Measurements from ENCODE around the gene TRIM37. TPM values are rescaled to one million over a fixed set of nuclear protein-coding genes. Genes with fewer than 3 reads are reported as not detected.

The TRIM37 gene
- total and polyA plus RNA-seq, 2 of the 8 experiments (the other 6 are each of a cell fraction or from before 2014, with no cell fraction given), result 38.2 to 57.0 TPM

DNA sequence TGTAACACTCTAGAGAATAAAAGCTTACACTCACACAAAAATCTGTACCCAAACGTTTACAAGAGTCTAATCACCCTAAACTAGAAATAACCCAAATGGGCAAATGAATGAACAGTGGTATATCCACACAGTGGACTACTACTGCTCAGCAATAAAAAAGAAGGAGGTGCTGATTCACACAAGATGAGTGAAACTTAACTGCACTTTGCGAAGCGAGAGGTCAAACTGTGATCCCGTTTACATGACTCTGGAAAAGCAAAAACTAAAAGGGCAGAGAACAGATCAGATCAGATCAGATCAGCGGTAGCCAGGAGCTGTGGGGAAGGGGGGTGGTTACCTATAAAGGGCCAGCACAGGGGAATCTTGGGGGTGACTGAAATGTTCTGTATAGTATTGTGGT, 113.4 kb downstream of the TRIM37 start (continued):
- no peak for TF ChIP-seq CBX8 (IDR thresholded peaks at IDR 0.05; ENCODE audit: borderline replicate concordance, low read depth, low read length)

All from H1 (cell line).